AG04449 (cell line): Measurements from ENCODE around the gene DOCK10.

Experiments
- CTCF ChIA-PET: fragments of 350-600 bp; formaldehyde crosslinking; extraction: SDS; loops from one replicate; lab custom pipeline; 2021; ENCODE audit warnings: antibody characterized with exemption; lab: Yijun Ruan, JAX
- POLR2A ChIA-PET: fragments of 400-600, 350-600 bp; formaldehyde crosslinking; extraction: SDS; loops from one replicate; lab custom pipeline; 2020; ENCODE audit warnings: antibody characterized with exemption, inconsistent platforms; lab: Yijun Ruan, JAX
- DNase-seq: peaks from one replicate; pipeline ENCODE4 v3.0.0-alpha.2; 2010; ENCODE audit warnings: low read depth, low spot score
- H3K4me3 ChIP-seq: 2 replicates; pipeline ENCODE4 v1.5.1; 2011; ENCODE audit warnings: low read depth, mild to moderate bottlenecking, control low read depth, low read length
- CTCF ChIP-seq: IDR thresholded peaks from one replicate; pipeline ENCODE4 v1.5.1; 2011; ENCODE audit warnings: mild to moderate bottlenecking, moderate library complexity, low read length, control low read depth, inconsistent platforms; ENCODE audit not compliant: insufficient read depth; ENCODE audit errors: missing control alignments

Gene DOCK10

GRCh38 chr2:224990710-224991109 is 51.6 kb downstream of the DOCK10 start:
- DNase-seq = no peak
- POLR2A ChIA-PET = no interaction called here
- TF ChIP-seq CTCF = no peak
- H3K4me3 ChIP-seq = no peak overlapping the region
- CTCF ChIA-PET = interaction anchor here (0.8 to 13.5 kb wide), 2 partner anchors 12 to 670 kb away, joined by 4 to 136 read pairs; no protein-coding TSS in a partner anchor

GRCh38 chr2:224987733-224988132 is 54.5 kb downstream of the DOCK10 start:
- no peak for DNase-seq
- TF ChIP-seq CTCF = no peak
- CTCF ChIA-PET = interaction anchor here (13.5 kb wide), 1 partner anchor 15 kb away, joined by 136 read pairs; no protein-coding TSS in a partner anchor

GRCh38 chr2:224986477-224986876 is 55.8 kb downstream of the DOCK10 start:
- TF ChIP-seq CTCF = no peak
- ChIA-PET CTCF (interaction anchor here (0.6 to 13.5 kb wide), 4 partner anchors 16 to 459 kb away, joined by 3 to 136 read pairs (median 4); no protein-coding TSS in a partner anchor), POLR2A (interaction anchor here (0.7 kb wide), 1 partner anchor 104 kb away, joined by 4 read pairs; no protein-coding TSS in a partner anchor)
- H3K4me3 ChIP-seq = no peak overlapping the region
- no peak for DNase-seq

More at GRCh38 chr2:224987733-224988132, 54.5 kb downstream of the DOCK10 start:
- no peak overlapping the region for H3K4me3 ChIP-seq
- POLR2A ChIA-PET = no interaction called here

GRCh38 chr2:224984637-224985036 is 57.6 kb downstream of the DOCK10 start:
- no peak overlapping the region for H3K4me3 ChIP-seq
- CTCF ChIA-PET = interaction anchor here (13.5 kb wide), 1 partner anchor 18 kb away, joined by 136 read pairs; no protein-coding TSS in a partner anchor
- no peak for DNase-seq
- TF ChIP-seq CTCF = no peak
- POLR2A ChIA-PET = interaction anchor here (0.7 kb wide), 1 partner anchor 26 kb away, joined by 4 read pairs; no protein-coding TSS in a partner anchor

- CTCF ChIA-PET = interaction anchor here (13.5 kb wide), 1 partner anchor 18 kb away, joined by 136 read pairs; no protein-coding TSS in a partner anchor
- no peak for TF ChIP-seq CTCF
- peak overlapping the region; percentile 47 for H3K4me3 ChIP-seq
- POLR2A ChIA-PET = interaction anchor here (0.7 kb wide), 1 partner anchor 27 kb away, joined by 4 read pairs; no protein-coding TSS in a partner anchor
- no peak for DNase-seq
These were observed 58.3 kb downstream of the DOCK10 start for GRCh38 chr2:224983712-224984554.
